SJSA1 (cell line): ENCODE results near the gene LRMDA. TPM values are rescaled to one million over a fixed set of nuclear protein-coding genes. Genes with fewer than 3 reads are reported as not detected.

ENCODE experiments used
- DNase-seq, 2 experiments: peaks; one replicate each; pipeline ENCODE4 v3.0.0-alpha.2; 2015 to 2020; ENCODE audit warnings: low spot score in 2 of 2, low read depth in 1 of 2
- H3K27ac ChIP-seq: fragments of 250-450 bp; sonication (Bioruptor Pico); 2 replicates; pipeline ENCODE4 v1.5.1; 2020; ENCODE audit warnings: mild to moderate bottlenecking, moderate library complexity
- H3K27me3 ChIP-seq: fragments of 250-450 bp; sonication (Bioruptor Pico); replicated peaks from 2 replicates; pipeline ENCODE4 v1.5.1; 2020; ENCODE audit warnings: mild to moderate bottlenecking, moderate library complexity
- H3K36me3 ChIP-seq: fragments of 250-450 bp; sonication (Bioruptor Pico); 2 replicates; pipeline ENCODE4 v1.5.1; 2020; ENCODE audit warnings: mild to moderate bottlenecking
- H3K4me1 ChIP-seq: fragments of 250-450 bp; sonication (Bioruptor Pico); replicated peaks from 2 replicates; pipeline ENCODE4 v1.6.1; 2021; ENCODE audit warnings: mild to moderate bottlenecking
- H3K4me3 ChIP-seq: fragments of 250-450 bp; sonication (Bioruptor Pico); 2 replicates; pipeline ENCODE4 v1.5.1; 2020; ENCODE audit warnings: mild to moderate bottlenecking
- H3K9me3 ChIP-seq: fragments of 250-450 bp; sonication (Bioruptor Pico); replicated peaks from 2 replicates; pipeline ENCODE4 v1.5.1; 2020; ENCODE audit warnings: mild to moderate bottlenecking
- total RNA-seq: library from RNA; depleted of rRNA; stranded (reverse); fragments of >200 nt; shearing (Covaris generic); gene quantifications from 2 replicates; pipeline ENCODE4 v1.2.3, GENCODE V29; 2014

Gene LRMDA
- total RNA-seq, 1 experiment from 2014 or later = not detected

DNA sequence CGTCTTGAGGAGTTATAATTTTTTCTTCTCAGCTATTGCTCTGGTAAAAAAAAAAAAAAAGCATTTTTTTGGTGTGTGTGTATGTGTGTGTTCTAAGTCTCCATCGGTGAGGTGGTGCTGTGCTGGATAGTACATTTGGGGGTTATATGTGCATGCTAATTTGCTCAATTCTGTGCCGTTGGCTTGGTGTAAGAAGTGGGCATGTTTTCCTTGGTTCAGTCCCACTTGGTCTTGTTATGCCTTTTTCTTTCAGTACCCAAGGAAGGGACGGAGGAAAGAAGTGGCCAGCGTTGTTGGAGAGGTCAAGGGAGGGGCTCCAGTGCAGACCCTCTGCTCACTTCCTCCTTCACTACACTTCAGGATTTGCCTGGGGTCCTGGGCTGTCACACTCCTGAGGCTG, 20.4 kb downstream of the LRMDA start:
- Histone ChIP-seq H3K4me3 (no peak overlapping the region), H3K4me1 (no peaks in the 10 kb centered on the region)
- no peak for DNase-seq

DNA sequence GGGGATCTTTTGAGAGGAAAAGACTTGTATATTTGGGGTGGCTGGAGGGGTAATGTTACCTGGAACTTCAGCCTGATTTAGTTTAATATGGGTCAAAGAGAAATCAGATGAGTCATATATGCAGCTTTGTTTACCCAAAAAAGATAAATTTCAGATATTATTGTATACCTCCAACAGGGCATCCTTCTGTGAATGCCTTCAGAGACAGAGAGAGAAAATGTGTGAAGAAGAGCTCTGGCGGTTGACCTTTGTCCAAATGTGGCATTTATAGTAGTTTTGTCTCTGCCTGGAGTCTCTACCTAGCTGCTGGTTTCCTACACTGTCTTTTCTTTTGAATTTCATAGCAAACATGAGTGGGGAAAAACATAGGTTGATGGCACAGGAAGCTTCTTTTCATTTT, 21.6 kb downstream of the LRMDA start:
- no peaks in the 10 kb centered on the region for H3K27me3 ChIP-seq
- no peak overlapping the region for H3K4me3 ChIP-seq
- H3K27ac ChIP-seq = no peak overlapping the region
- no peaks in the 10 kb centered on the region for H3K36me3 ChIP-seq
- no peaks in the 10 kb centered on the region for H3K9me3 ChIP-seq
- no peaks in the 10 kb centered on the region for H3K4me1 ChIP-seq
- no peak for DNase-seq

More for the DNA sequence above, 20.4 kb downstream of the LRMDA start:
- H3K9me3 ChIP-seq = no peaks in the 10 kb centered on the region
- H3K36me3 ChIP-seq = no peaks in the 10 kb centered on the region
- no peak overlapping the region for H3K27ac ChIP-seq
- H3K27me3 ChIP-seq = no peaks in the 10 kb centered on the region

DNA sequence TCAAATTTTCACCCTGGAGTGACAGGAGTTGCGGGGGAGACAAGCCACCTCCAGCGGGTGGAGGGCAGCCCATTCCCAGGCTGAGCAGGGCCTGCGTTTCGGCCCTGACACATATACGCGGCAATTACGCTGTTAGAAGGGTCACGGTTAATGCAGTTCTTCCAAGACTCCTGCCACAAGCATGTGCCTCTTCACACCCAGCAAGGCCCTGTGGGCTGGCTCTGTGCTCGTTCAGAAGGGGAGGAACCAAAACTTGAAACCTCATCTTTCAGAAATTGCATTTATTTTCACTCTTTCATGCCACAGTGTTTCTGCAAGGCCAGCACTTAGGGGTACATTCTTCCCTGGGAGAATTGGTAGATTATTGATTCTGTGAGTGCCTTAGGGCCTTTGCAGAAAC, 24.7 kb downstream of the LRMDA start:
- no peak overlapping the region for H3K4me3 ChIP-seq
- no peaks in the 10 kb centered on the region for H3K9me3 ChIP-seq
- no peak overlapping the region for H3K27ac ChIP-seq
- DNase-seq = no peak
- no peaks in the 10 kb centered on the region for H3K27me3 ChIP-seq
- H3K36me3 ChIP-seq = no peaks in the 10 kb centered on the region
- no peaks in the 10 kb centered on the region for H3K4me1 ChIP-seq

DNA sequence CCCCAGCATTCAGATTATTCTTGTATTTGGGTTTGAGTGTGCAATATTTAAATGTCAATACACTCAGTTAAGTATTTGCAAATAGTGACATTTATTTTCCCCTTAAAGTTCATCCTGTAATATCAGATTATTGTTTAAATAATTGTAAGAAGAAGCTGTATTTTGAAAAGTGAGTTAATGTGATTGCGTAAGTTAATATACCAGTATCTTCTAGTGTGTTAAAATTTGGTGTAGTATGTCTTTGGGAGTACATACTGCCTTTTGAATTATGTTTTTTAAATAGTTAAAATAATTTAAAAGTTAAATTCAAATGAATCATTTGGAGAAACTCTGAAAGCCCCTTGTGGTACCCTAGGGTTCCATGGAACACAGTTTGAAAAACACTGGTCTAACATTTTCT, 28.6 kb downstream of the LRMDA start:
- H3K27me3 ChIP-seq = no peaks in the 10 kb centered on the region
- no peak for DNase-seq
- no peak overlapping the region for H3K4me3 ChIP-seq
- no peaks in the 10 kb centered on the region for H3K4me1 ChIP-seq
- no peaks in the 10 kb centered on the region for H3K36me3 ChIP-seq
- no peak overlapping the region for H3K27ac ChIP-seq
- H3K9me3 ChIP-seq = no peaks in the 10 kb centered on the region; the same call in 1 of the 2 replicates

DNA sequence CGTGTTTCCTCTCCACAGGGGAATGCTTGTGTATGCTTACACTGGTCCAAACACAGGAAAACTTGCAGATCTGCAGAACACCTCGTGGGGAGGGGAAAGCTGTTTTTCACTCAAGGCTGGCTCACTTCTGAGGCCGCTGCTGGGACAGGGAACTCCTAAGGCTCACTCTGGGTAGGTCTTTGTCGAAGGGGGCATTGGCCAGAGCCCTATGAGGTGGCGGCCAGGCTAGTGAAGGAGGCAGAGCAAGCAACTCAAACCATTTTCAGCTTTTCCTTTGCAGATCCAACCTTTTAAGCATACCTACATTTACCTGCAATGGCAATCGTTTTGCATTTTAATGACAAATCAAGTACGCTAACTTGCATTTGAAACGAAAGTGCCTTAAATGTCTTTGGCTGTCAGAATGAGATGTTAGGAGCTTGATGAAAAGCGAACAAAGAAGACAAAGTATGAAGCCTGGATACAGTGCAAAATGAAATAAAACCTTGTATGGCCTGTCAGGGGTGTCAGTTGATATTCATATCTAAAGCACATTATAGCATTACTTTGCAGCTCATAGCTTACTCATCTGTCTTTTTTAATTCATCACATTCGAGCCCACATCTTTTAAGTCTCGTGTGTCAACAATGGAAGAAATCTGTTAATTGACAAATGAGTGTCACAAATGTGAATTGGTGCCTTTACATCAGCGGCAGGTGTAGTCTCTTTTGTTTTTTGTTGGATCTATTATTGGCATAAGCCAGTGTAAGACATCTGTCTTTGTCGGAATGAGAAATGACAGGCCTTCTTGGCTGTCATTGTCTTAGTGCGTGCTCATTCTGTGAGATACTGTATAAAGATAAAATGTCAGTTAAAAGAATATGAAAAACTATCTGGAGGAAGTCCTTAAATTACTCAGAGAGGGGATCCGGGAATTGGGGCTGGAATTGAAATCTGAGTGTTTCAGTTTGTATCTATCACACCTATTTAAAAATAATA, 30.5 kb downstream of the LRMDA start:
- no peaks in the 10 kb centered on the region for H3K27me3 ChIP-seq
- H3K36me3 ChIP-seq = no peaks in the 10 kb centered on the region
- DNase-seq = peak in 1 of 2 experiments; percentile 16
- no peak overlapping the region for H3K27ac ChIP-seq
- H3K4me1 ChIP-seq = no peaks in the 10 kb centered on the region
- no peaks in the 10 kb centered on the region; the same call in 1 of the 2 replicates for H3K9me3 ChIP-seq
- no peak overlapping the region for H3K4me3 ChIP-seq

DNA sequence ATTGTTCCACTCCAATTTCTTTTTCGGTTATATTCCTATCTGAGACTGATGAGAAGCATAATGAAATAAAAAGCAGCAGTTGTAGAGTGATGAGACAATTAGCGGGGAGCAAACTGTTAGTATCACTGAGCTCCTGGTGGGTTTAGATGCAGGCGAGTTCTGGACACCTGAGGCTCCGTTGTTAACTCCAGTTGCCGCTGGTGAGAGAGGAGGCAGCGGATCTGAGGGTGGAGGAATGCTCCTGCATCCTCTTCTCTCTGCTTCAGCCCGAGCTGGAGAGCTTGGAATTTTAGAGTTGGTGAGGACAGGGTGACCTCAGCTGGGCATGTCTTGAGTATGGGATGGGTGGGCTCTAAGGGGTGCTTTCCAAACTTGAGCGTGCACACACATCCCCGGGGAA, 31.4 kb downstream of the LRMDA start:
- no peaks in the 10 kb centered on the region for H3K27me3 ChIP-seq
- DNase-seq = peak in 1 of 2 experiments; percentile 7
- H3K4me1 ChIP-seq = no peaks in the 10 kb centered on the region
- H3K27ac ChIP-seq = no peak overlapping the region
- no peaks in the 10 kb centered on the region for H3K36me3 ChIP-seq
- no peak overlapping the region for H3K4me3 ChIP-seq
- H3K9me3 ChIP-seq = no peaks in the 10 kb centered on the region; the same call in 1 of the 2 replicates

DNA sequence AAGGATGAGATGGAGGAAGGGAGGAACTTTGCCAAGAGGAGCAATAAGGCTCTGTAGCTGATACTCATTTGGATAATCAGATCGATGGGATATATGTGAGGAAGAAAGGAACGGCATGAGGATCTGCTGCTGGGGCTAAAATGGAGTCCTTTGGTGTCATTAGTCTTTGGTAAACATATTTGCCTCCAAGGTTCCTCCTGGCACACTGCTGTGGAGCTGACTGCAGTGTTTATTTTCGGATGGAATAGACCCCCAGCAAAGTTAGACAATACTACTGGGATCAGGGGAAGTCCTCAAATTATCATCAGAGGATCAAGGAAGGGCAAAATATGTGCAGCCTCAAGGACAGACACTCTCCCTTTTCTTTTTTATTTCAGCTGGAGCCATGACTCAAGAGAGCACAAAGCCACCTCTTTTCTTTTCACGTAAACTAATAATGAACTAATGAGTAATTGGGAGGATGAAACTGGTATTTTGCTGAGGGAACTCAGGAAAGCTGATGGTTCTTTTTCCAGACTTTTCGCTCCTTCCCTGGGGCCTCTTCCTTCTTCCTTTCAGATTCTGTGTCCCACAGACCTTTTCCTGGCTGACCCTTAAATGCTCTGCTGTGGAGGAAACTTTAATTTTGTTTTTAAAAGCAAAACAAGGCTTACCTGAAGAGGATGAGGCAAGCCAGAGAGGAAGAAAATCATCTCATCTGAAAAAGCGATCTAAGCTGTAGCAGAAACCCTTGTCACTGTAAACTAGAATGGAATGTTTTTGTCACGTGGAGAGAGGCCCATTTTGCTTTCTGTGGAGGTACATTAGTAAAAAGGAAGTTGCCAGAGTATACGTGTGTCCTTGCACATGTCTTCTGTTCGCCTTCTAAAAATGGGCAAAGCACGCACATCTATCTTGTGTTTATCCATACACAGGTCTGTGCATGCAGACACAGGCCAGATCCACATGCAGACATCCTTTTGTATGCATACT, 33.3 kb downstream of the LRMDA start:
- Histone ChIP-seq H3K4me3 (no peak overlapping the region), H3K36me3 (no peaks in the 10 kb centered on the region), H3K9me3 (no peaks in the 10 kb centered on the region; the same call in 1 of the 2 replicates), H3K27me3 (no peaks in the 10 kb centered on the region), H3K4me1 (no peaks in the 10 kb centered on the region), H3K27ac (no peak overlapping the region)
- peak in 1 of 2 experiments; percentile 8 for DNase-seq

DNA sequence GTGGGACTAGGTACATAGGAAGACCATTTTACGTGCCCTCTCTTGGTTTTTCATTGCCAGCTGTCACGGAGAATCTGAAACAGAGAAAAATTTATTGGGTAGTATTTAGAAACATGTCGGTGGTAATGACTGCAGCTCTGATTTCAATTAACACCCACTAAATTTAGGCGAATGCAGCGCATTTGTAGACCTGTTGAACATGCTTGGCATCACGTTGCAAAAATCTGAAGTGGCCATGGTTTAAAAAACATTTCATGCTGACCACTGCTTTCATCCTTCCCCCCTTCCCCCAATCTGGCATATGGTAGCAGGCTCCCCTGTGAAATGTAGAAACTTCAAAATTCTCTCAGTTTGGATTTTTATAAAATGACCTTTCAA, 34.0 kb downstream of the LRMDA start:
- Histone ChIP-seq H3K9me3 (no peaks in the 10 kb centered on the region; the same call in 1 of the 2 replicates), H3K36me3 (no peaks in the 10 kb centered on the region), H3K4me3 (no peak overlapping the region), H3K4me1 (no peaks in the 10 kb centered on the region), H3K27me3 (no peaks in the 10 kb centered on the region), H3K27ac (no peak overlapping the region)
- no peak for DNase-seq

DNA sequence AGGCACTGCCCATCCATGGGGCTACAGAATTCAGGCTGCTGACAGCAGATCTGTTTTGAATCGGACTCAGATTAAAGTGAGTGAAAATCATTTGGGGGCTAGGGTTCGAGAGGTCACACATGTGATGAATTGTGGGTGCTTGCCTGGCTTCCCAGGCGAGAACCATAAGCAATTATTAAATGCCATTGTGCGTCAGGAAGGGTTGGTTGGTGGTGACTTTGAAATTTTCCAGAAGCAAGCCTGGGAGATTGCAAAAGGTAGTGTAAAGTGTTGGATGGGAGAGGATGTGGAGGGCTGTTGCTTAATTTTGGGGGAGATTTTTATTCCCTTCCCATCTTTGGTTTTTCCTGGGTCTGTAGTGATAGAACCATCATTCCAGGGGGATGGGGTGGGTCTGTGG, 34.6 kb downstream of the LRMDA start:
- no peaks in the 10 kb centered on the region; the same call in 1 of the 2 replicates for H3K9me3 ChIP-seq
- no peak overlapping the region for H3K4me3 ChIP-seq
- no peaks in the 10 kb centered on the region for H3K27me3 ChIP-seq
- no peaks in the 10 kb centered on the region for H3K36me3 ChIP-seq
- no peak overlapping the region for H3K27ac ChIP-seq
- no peak for DNase-seq
- H3K4me1 ChIP-seq = no peaks in the 10 kb centered on the region

DNA sequence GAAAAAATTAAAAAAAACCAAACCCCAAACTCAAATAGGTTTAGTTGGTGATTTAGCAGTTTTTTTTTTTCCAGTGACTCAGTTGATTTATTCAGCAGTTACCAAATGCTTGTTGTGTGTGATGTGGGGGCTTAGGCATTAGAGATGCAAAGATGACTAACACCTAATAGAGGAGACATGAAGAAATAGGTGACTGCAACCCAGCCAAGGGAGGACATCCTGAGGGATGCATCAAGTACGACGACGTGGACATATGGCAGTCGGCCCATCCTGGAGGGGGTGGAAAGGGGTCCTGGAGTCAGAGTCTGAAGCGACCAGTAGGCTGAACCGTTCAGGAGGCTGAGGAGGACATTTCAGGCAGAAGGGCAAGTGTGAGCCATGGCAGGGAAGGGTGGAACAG, 35.5 kb downstream of the LRMDA start:
- Histone ChIP-seq H3K4me3 (no peak overlapping the region), H3K27ac (no peak overlapping the region), H3K4me1 (no peaks in the 10 kb centered on the region), H3K9me3 (no peaks in the 10 kb centered on the region; the same call in 1 of the 2 replicates), H3K36me3 (no peaks in the 10 kb centered on the region), H3K27me3 (no peaks in the 10 kb centered on the region)
- no peak for DNase-seq

DNA sequence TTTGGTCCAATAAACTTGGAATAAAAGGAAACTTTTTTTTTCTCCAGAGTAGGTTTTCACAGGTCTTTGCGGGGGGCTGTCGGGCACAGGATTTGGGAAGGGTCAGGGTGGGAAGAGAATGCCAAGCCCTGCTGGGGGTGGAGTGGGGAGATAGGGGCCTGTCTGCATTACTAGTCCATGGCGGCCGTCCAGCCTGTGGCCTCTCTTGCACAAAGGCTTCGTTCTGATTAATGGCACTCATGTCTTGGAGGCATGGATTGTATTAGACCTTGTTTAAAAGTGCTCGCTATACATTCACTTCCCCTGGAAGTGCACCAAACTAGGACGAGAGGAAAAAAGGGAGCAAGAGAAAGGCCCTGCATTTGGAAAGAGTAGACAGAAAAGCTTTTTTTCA, 37.2 kb downstream of the LRMDA start:
- Histone ChIP-seq H3K4me3 (no peak overlapping the region), H3K36me3 (no peaks in the 10 kb centered on the region), H3K27me3 (no peaks in the 10 kb centered on the region), H3K4me1 (no peaks in the 10 kb centered on the region), H3K27ac (no peak overlapping the region), H3K9me3 (no peaks in the 10 kb centered on the region; the same call in 1 of the 2 replicates)
- DNase-seq = no peak

DNA sequence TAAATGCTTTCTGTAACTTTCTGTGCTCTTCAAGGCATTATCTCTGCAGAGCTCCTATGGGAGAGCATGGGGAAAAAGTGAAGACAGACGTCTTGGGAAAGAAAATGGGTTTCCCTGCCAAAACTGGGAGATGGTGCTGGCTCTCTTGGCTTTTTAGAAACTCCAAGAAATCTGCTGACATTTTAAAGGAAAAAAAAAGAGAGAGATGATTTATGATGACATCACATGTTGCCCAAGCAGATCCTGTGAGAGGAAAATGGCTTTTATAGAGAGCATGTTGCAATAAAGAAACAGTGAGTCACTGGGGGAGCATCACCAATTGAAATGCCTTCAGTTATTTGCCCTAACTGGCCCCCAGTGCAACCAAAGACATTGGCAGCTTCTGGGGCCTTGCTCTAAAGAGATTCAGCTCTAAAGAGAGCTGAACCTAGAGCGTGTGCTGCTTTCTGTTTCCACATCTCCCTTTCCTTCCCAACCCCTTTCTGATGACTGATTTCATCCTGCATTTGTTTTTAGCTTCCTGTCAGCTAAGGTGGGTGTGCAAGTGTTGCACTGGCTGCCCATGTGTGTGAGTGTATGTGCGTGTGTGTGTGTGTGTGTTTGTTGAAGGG, 37.7 kb downstream of the LRMDA start:
- H3K27me3 ChIP-seq = no peaks in the 10 kb centered on the region
- peaks cover 3% of the 10 kb centered on the region; the same call in 1 of the 2 replicates for H3K9me3 ChIP-seq
- no peaks in the 10 kb centered on the region for H3K4me1 ChIP-seq
- H3K4me3 ChIP-seq = no peak overlapping the region
- no peak for DNase-seq
- no peak overlapping the region for H3K27ac ChIP-seq
- H3K36me3 ChIP-seq = no peaks in the 10 kb centered on the region

DNA sequence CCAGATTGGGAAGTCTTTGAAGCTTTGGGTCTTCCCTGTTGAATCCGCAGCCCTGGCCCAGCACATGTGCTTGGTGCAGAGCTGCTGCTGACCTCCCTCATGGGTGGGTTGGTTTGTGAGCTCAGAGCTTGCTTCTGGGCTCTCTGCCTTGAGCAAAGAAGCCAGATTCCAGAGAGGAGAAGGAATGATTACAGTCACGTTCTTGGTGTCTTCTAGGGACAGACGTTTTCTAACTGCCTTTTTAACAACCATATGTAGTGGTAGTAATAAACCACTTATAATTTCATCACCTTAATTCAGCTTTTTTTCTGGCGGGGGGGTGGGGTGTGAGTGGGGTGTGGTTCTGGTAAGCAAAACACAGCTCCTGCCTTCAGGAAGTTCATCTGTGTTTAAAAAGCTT, 39.5 kb downstream of the LRMDA start:
- DNase-seq = no peak
- Histone ChIP-seq H3K36me3 (no peaks in the 10 kb centered on the region), H3K27me3 (no peaks in the 10 kb centered on the region)

More for the DNA sequence above, 39.5 kb downstream of the LRMDA start:
- Histone ChIP-seq H3K4me3 (no peak overlapping the region), H3K9me3 (peaks cover 3% of the 10 kb centered on the region; the same call in 1 of the 2 replicates), H3K27ac (no peak overlapping the region), H3K4me1 (no peaks in the 10 kb centered on the region)
